ENCODE results near the gene AFG3L2.
A peak's percentile ranks its signal among the peaks of the same experiment; 100 is the strongest.
"Not testable (repeated sequence)": the region's sequence is repeated elsewhere in the genome, so short reads cannot be mapped to it uniquely, and the experiment has no call there.

AFG3L2 gene

DNA sequence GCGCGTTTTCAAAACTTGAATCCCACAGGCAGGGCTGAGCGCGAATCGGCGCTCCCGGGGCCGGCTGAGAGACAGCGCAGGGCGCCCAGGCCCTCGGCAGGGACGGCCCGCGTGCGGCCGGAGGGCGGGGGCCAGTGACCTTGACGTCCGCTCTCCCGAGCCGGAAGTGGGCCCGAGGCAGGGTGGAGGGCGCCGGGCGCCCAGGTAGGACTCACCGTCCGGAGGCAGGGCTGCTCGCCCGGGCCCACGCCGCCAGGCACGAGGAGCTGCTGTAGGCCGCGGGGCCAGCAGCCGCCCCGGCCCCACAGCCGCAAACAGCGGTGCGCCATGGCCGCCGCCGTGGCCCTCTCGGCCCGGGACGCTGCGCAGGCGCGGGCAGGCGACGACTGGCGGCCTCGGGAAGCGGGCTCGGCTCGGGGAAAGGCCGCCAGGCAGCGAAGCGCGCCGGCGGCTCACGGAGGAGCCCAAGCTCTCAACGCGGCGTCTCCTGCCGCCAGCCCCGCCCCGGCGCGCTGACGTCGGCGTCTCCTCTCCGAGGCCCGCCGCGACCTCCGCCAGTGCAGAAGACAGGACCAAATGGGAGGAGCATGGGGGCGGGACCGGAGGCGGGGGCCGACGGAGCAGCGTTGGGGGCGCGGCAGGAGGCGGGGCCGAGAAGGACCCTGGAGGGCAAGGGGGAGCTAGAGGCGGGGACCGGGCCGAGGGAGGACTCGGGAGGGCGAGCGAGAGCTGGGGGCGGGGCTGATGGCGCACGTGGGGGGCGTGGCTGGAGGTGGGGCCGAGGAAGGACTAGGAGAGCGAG lies at the start of gene AFG3L2:
Gene AFG3L2, minus strand, starts transcription at position 474 of the 802 bp plus-strand sequence. Its CDS starts 145 bp downstream, at position 329.
- peak; percentile 100 for DNase-seq (ENCODE audit: low read depth in 2 of 2)

DNA sequence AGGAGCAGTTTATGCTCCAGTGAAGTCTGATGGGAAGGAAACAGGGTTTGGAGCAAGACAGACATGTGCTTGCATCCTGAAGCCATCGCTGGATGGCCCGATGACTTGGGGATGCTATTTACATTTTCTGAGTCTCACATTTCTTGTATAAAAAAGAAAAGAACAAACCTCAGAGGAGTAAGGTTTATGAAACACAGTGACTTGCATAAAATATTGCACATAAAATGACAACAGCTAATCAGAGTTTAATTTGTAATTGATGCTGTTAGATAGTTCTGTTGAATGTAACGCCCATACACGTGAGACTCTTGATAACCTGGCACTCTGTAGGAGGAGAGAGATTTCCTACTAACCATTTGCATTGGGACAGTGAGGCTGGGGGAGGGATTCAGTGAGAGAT lies 47.2 kb upstream of the AFG3L2 start:
- DNase-seq (ENCODE audit: low read depth in 2 of 2), result no peak

DNA sequence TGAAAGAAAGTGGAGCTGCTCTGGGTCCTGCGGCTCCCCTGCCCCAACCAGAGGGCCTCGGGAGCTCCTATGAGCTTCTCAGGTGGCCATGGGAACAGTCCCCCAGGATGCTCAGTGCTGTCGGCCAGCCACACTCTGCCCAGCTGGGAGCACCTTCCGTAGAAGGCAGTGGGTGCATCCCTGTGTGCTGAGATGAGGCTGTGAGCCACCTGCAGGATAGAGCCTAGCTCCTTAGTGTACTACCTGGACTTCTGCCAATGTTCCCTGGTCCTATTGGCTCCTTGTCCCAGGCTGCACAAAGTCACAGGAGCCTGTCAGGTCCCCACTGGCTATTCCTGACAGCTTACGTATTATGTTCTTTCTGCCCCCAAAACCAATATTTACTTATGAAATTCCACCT lies 46.8 kb upstream of the AFG3L2 start:
- DNase-seq (ENCODE audit: low read depth in 2 of 2), result no peak

DNA sequence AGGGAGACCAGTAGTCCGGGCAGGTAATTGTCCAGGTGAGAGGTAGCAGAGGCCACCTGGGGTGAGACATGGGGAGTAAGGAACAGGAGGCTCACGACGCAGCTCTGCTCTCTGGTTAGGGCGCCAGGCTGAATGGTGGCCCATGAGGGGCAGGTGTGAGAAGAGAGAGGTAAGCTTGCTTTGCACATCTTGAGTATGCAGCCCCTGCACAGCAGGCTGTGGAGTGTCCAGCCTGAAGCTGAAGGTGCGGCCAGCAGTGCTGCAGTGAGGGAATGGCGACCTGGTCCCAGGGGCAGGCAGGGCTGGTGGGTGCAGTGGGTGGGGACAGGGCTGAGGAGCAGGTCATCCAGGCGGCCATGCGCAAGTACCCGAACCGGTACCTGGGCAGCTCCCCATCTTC lies 46.4 kb upstream of the AFG3L2 start:
- DNase-seq (ENCODE audit: low read depth in 2 of 2), result no peak

DNA sequence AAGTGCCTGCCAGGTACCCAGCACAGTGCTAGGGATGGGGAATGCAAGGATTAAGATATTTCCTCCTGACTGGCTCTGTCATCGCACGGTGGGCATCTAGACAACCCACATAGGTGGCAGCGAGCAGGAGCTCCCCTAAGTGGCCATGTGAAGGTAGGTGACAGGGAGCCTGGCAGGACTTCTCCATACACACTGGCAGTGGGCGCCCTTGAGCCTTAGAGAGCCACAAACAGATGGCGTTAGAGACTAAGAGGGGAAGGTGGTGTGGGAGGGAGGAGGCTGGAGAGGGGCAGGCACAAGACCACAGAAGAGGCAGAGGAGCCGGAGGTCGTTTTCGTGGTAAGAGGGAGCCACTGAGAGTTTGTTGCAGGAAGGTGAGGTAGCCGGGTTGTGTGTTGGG lies 45.9 kb upstream of the AFG3L2 start:
- DNase-seq (ENCODE audit: low read depth in 2 of 2), result no peak

DNA sequence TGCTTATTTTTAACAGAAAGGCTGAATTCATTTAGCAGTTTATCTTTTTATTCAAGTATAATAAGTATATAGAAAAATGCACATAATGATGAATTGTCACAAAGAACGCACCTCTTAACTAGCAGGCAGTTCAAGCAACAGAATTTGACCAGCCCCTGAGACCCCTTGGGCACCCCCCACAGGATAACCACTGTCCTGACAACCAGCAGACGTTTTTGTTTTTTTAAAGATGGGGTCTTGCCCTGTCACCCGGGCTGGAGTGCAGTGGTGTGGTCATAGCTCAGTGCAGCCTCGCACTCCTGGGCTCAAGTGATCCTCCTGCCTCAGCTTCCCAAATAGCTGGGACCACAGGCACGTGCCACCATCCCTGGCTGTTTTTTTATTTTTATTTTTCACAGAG lies 44.7 kb upstream of the AFG3L2 start:
- DNase-seq (ENCODE audit: low read depth in 2 of 2), result no peak

DNA sequence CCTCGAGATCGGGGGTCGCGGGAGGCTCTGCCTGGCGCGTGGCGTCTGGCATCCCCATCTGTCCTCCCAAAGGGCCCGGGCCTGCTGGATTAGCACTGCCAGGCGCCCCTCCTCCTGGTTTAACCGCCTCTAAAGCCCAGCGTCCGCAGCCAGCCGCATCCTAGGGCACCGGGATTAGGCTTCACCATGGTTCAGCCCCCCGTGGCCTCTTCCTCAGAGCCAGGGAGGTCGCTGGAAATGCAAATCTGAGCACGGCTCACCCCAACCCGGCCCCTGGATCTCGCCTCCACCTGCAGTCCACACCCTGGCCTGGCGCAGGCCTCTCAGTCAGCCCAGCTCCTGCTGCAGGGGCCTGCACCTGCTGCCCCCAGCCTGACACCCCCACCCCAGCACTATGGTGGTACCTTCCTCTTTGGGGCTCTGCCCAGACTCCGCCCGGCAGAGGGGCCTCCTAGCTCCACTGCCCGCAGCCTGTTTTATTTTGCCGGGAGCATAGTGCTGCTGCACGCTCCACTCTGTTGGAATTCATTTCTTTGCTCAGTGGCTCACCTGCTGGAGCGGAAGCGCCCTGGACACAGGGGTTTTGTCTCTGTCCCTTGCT lies 43.9 kb upstream of the AFG3L2 start:
- DNase-seq (ENCODE audit: low read depth in 2 of 2), result no peak

DNA sequence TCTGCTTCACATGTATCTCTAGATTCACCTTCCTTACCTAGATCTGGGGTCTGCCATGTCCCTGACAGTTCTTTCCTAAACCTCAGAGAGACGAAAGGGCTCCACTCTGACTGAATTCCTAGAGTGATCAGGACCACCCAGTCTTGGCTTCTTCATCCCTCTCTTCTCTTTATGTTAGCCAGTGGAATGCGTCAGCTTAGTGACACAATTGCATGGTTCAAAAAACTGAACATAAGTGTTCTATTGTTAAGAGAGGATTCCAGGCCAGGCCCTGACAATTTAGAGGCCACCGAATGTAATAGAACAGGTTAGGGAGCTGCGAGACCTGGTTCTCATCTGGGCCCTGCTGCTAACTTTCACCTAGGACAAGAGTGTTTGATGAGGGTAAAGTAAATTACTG lies 40.7 kb upstream of the AFG3L2 start:
- no peak for DNase-seq (ENCODE audit: low read depth in 2 of 2)

DNA sequence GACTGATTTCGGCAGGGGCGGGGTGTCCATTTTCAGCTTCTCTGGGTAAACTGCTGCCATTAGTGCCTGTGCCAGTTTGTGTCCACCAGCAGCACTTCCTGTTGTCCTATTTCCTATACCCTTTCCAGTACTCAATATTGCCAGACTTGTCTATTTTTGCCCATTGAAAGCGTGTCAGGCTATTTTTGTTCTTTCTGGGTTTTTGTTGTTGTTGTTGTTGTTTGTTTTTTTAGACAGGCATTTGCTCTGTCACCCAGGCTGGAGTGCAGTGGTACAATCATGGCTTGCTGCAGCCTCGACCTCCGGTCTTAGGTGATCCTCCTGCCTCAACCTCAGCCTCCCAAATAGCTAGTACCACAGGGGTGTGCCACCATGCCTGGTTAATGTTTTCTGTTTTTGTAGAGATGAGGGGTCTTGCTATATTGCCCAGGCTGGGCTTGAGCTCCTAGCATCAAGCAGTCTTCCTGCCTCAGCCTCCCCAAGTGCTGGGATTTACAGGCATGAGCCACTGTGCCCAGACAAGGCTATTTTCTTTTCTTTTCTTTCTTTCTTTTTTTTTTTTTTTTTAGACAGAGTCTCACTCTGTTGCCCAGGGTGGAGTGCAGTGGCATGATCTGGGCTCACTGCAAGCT lies 39.2 kb upstream of the AFG3L2 start:
- no peak for DNase-seq (ENCODE audit: low read depth in 2 of 2)

DNA sequence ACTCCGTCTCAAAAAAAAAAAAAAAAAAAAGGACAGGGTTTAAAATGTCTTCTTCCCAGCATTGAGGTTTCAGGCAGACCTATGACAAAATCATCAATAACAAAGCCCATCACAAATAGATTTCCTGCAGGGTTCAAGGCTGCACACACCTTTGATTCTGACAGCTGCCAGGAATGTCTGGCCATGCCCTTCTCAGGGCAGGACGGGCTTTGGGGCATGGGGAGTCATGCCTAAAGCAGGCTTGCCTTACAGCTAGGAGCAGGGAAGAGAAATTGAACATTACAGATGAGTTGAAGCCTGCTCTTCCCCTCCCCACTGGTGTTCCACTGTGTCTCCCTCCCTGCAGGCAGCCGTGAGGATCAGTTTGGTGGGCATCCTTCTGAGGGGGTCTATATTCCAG lies 34.4 kb upstream of the AFG3L2 start:
- no peak for DNase-seq (ENCODE audit: low read depth in 2 of 2)

DNA sequence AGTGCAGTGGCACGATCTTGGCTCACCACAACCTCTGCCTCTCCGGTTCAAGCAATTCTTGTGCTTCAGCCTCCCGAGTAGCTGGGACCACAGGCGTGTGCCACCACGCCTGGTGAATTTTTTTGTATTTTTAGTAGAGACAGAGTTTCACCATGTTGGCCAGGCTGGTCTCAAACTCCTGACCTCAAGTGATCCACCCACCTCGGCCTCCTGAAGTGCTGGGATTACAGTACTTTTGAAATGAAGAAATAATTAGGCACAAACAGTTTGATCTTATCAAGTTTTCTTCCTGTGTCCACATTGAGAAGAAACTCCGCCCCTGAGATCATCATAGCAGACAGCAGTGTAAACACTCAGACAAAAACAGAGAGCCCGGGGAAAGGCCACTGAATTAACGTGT lies 33.7 kb upstream of the AFG3L2 start:
- DNase-seq (ENCODE audit: low read depth in 2 of 2), result not testable (repeated sequence)

DNA sequence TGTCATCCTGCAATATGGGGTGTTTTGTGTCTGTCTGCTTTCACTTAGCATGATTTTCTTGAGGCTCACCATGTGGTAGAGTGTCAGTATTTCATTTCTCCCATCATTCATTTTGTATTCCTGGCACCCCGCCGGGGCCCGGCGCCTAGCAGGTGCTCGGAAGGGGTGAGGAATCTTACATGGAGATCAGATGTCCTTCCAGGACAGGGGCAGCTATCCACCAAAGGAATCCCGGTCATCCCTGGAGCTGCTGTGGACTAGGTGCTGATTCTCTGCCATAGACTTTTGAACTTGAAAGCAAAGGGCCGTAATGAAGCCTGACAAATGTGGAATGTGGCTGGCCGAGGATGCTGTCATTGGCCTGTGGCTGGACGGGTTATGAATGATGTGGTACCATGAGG lies 33.1 kb upstream of the AFG3L2 start:
- DNase-seq (ENCODE audit: low read depth in 2 of 2), result no peak

DNA sequence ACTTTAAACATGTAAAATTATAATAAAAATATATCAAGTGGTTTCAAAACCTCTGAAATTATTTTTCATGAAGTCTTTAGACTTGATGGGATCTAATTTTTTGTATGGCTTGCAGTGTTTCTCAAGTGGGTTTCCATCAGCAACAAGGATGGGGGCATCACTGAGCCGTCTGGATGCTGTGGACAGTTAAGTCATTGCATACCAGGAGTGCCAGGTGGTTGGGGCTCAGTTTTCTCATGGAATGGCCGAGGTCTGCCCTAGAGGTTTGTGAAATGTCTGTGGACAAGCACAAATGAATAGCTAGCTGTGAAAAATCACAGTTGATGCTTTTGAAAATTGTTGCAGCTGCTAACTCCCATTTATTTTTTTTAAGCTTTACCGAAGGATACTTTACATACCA lies 32.4 kb upstream of the AFG3L2 start:
- no peak for DNase-seq (ENCODE audit: low read depth in 2 of 2)

DNA sequence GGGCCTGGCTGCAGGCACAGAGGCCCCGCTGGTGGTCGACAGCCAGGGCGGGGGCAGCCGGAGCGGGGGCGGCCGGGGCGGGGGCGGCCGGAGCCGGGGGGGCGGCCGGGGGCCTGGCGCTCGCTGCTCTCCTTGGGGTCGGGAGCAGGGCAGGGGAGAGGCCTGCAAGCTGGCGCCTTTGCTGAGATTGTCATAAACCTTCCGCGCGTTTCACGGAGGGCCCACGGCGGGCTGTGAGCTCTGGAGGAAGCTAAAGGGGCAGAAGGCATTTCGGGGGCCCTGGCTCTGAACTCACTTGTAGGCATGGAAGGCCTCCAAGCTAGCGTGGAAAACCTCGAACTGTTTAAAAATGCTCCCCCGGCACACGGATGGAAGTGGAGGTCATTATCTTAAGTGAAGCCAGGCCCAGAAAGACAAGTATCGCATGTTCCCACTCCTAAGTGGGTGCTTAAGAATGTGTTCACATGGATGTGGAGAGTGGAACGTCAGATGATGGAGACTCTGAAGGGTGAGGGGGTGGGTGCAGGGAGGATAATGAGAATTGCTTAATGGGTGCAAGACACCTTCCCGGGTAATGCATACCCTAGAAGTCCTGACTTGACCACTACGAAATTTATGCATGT lies 31.3 kb upstream of the AFG3L2 start:
- DNase-seq (ENCODE audit: low read depth in 2 of 2), result no peak

DNA sequence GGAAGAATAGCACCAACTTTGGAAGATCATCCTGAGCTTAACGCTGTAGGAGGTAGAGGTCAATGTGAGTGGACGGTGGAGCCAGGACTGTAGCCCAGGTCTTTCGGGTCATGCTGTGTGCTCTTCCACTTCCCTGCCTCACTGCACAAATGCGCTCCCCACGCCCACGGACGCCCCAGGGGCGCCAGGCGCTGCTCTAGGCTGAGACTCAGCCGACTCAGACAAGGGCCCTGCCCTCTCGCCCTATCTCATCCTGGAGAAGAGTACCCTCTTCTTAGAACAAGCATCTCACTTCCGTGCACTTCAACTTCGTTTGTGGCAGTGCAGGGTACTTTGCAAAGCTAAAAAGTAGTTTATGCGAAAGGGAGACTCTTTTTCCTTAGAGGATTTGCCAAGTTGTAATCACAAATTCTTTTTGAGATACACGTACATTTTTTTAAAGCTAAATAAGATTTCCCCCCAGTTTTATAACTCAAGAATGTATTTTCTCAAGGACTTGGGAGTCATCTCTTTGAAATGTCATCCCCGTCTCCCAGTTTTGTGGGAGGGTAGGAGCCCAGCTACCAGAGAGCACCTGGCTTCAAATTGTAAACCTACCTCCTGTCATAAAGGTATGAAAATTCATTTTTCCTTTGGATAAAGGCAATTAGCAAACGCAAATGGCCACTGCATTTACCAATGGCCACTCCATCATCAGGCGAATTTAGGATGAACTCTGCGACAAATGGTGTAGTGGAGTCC lies 29.5 kb upstream of the AFG3L2 start:
- no peak for DNase-seq (ENCODE audit: low read depth in 2 of 2)

DNA sequence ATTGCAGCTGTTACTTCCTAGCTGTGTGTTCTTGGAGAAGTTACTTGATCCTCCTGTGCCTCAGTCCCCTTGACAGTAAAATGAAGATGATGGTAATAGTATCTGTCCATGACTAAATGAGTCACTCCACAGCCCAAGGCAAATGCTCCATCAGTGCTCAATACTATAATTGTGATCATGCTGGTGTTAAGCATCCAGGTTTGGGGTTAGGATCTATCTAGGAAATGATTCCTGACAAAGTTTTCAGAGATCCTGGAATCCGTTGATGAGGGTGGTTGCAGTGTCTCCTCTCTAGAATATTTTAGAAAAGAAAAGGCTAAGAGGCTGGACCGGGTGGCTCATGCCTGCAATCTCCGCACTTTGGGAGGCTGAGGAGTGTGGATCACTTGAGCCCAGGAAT lies 28.0 kb upstream of the AFG3L2 start:
- DNase-seq (ENCODE audit: low read depth in 2 of 2), result no peak

DNA sequence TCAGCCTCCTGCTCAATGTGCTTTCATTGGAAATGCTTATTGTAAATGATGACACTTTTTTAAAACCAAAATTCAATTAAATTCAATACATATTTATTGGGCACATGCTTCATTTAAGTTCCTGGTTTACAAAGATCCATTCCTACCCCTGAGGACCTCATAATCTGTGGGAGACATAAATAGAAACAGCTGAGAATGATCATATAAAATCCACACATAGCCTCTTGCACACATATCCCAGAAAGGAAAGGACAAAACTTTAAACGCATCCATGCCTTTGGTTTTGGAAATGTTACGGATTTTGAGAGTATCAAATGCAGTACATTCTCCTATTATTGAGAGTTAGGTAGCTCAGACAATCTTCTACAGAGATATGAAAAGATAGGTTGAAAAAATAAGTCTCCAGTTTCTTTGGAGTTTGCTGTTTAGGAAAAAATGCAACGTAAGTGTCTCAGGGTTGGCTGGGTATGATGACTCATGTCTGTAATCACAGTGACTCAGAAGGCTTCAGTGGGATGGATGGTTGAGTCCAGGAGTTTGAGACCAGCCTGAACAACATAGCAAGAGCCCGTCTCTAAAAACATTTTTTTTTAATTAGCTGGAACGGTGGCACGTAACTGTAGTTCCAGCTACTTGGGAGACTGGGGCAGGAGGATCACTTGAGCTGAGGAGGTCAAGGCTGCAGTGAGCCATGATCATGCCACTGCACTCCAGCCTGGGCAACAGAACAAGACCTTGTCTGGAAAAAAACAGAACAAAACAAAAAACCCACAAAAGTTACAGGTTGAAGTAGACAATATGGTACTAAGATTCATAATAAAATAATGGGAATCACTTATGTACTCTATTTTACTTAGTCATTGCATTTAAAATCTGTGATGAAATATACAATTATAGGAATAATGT lies 26.8 kb upstream of the AFG3L2 start:
- DNase-seq (ENCODE audit: low read depth in 2 of 2), result no peak

DNA sequence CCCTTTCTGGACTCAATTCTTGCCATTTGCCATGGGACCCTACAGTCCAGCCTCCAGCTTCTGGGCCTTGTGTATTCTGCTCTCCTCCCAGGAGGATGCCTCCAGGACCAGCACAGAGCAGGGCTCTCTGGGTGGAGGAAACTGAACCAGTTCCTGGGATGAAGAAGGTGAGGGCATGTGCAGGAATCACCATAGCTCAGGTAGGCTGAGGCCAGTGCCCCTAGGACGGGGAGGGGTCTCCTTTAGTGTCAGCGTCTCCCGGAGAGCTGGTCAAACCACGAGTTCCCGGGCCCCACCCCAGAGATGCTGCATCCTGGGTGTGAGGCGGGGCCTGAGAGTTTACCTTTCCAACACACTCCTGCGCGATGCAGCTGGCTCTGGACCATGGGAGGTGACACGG lies 24.9 kb upstream of the AFG3L2 start:
- no peak for DNase-seq (ENCODE audit: low read depth in 2 of 2)

DNA sequence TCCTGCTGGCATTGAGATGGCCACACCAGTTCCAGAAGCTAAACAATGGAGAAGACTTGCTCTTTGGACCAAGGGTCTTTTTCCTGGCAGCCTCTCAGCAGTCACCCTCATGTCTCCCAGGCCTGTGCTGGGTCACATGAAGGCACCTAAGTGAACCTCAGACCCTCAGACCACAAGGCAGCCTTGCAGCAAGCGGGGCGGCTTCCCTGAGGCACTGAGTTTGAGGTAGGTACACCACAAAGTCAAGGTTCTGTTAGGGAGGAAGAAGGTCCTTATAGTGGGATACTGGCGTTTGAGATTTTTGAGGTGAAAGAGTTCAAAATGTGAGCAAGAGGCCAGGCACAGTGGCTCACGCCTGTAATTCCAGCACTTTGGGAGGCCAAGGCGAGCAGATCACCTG lies 22.2 kb upstream of the AFG3L2 start:
- no peak for DNase-seq (ENCODE audit: low read depth in 2 of 2)

DNA sequence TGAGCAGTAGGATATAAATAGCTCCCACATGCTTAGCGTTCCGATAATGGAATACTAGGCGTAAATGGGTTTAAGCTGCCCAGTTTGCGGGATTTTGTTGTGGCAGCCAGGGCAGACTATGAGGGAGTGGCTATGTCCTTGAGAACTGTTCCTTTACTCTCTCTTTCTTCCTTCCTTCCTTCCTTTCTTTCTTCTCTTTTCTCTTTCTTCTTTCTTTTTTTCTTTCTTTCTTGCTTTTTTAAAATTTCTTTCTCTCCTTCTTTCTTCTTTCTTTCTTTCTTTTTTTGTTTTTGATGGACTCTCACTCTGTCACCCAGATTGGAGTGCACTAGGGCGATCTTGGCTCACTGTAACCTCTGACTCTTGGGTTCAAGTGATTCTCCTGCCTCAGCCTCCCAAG lies 21.6 kb upstream of the AFG3L2 start:
- DNase-seq (ENCODE audit: low read depth in 2 of 2), result no peak

DNA sequence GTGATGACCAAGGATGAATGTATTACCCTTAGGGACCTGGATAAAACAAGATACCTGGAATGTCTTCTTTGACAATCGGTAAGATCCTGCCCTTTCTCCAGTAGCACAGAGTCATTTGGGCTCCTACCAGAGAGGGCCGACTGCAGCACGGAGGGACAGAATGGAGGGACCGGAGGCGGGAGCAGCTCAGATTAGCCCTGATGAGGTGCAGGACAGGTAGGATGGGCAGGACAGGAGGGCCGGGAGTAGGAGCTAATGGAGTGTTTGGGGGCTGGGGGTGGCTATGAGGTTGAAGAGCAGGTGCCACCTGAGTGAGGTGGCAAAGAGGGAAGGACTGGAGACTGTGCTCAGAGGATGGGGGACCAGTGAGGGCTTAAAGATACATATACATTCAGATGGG lies 20.8 kb upstream of the AFG3L2 start:
- DNase-seq (ENCODE audit: low read depth in 2 of 2), result no peak

Data from stimulated activated CD8-positive, alpha-beta memory T cell treated with anti-CD3 and anti-CD28 coated beads, Interleukin-7, amount 100 ng/mL, for 1 hour (primary cell).